NCI-H2107 (cell line): ENCODE results near the gene SLC10A7.

ENCODE experiments used
- DNase-seq: peaks from one replicate; lab custom pipeline; 2025; lab: John Stamatoyannopoulos, UW

SLC10A7 gene

GRCh38 chr4:146494143-146494542 lies 27.6 kb downstream of the SLC10A7 start:
- no peak for DNase-seq

GRCh38 chr4:146490106-146490505 lies 31.6 kb downstream of the SLC10A7 start:
- no peak for DNase-seq

GRCh38 chr4:146488495-146489174 lies 33.1 kb downstream of the SLC10A7 start:
- no peak for DNase-seq

- no peak for DNase-seq
These were observed 35.2 kb downstream of the SLC10A7 start for GRCh38 chr4:146486565-146486964.

- DNase-seq, result no peak
These were observed 35.8 kb downstream of the SLC10A7 start for GRCh38 chr4:146485968-146486367.

- DNase-seq, result no peak
These were observed 39.0 kb downstream of the SLC10A7 start for GRCh38 chr4:146482788-146483187.

- no peak for DNase-seq
These were observed 40.5 kb downstream of the SLC10A7 start for GRCh38 chr4:146481246-146481645.

GRCh38 chr4:146478009-146478408 lies 43.7 kb downstream of the SLC10A7 start:
- DNase-seq, result no peak

GRCh38 chr4:146477054-146477453 lies 44.7 kb downstream of the SLC10A7 start:
- no peak for DNase-seq

GRCh38 chr4:146472404-146472803 lies 49.3 kb downstream of the SLC10A7 start:
- DNase-seq, result no peak

- no peak for DNase-seq
These were observed 51.1 kb downstream of the SLC10A7 start for GRCh38 chr4:146470604-146471003.

GRCh38 chr4:146469022-146469421 lies 52.7 kb downstream of the SLC10A7 start:
- no peak for DNase-seq

- no peak for DNase-seq
These were observed 56.1 kb downstream of the SLC10A7 start for GRCh38 chr4:146465628-146466027.

- no peak for DNase-seq
These were observed 59.5 kb downstream of the SLC10A7 start for GRCh38 chr4:146462251-146462650.

- DNase-seq, result no peak
These were observed 63.1 kb downstream of the SLC10A7 start for GRCh38 chr4:146458594-146458993.

GRCh38 chr4:146456681-146457080 lies 65.1 kb downstream of the SLC10A7 start:
- no peak for DNase-seq

GRCh38 chr4:146453181-146453807 lies 68.4 kb downstream of the SLC10A7 start:
- no peak for DNase-seq

- DNase-seq, result no peak
These were observed 71.2 kb downstream of the SLC10A7 start for GRCh38 chr4:146450524-146450923.

GRCh38 chr4:146446555-146446954 lies 75.2 kb downstream of the SLC10A7 start:
- no peak for DNase-seq

- no peak for DNase-seq
These were observed 76.3 kb downstream of the SLC10A7 start for GRCh38 chr4:146445198-146446150.

- no peak for DNase-seq
These were observed 78.2 kb downstream of the SLC10A7 start for GRCh38 chr4:146443525-146443924.

GRCh38 chr4:146442801-146443200 lies 78.9 kb downstream of the SLC10A7 start:
- no peak for DNase-seq

- DNase-seq, result no peak
These were observed 81.7 kb downstream of the SLC10A7 start for GRCh38 chr4:146439999-146440398.
